MM.1S (cell line): ENCODE results near the gene GRXCR2.

ENCODE experiments used
- DNase-seq: peaks from one replicate; pipeline ENCODE4 v3.0.0-alpha.2; 2015
- H2AFZ ChIP-seq: fragments of 300-600 bp; sonication (generic); 2 replicates; pipeline ENCODE4 v1.6.0; 2016; ENCODE audit warnings: antibody characterized with exemption, low read length
- H3F3A ChIP-seq: fragments of 300-600 bp; sonication (generic); 2 replicates; pipeline ENCODE4 v1.6.1; 2016; ENCODE audit warnings: mild to moderate bottlenecking, antibody characterized with exemption, low read length, moderate library complexity, mixed read lengths; ENCODE audit not compliant: insufficient read depth
- H3K27ac ChIP-seq: fragments of 300-600 bp; sonication (generic); 2 replicates; pipeline ENCODE4 v1.5.1; 2016; ENCODE audit warnings: mild to moderate bottlenecking, low read length
- H3K27me3 ChIP-seq: fragments of 300-600 bp; sonication (generic); replicated peaks from 2 replicates; pipeline ENCODE4 v1.6.0; 2016; ENCODE audit warnings: low read length; ENCODE audit not compliant: insufficient read depth
- H3K36me3 ChIP-seq: fragments of 300-600 bp; sonication (generic); replicated peaks from 2 replicates; pipeline ENCODE4 v1.6.1; 2016; ENCODE audit warnings: mild to moderate bottlenecking, low read length, mixed read lengths; ENCODE audit not compliant: insufficient read depth
- H3K4me1 ChIP-seq: fragments of 300-600 bp; sonication (generic); 2 replicates; pipeline ENCODE4 v1.6.1; 2016; ENCODE audit warnings: low read length, mixed read lengths
- H3K4me2 ChIP-seq: fragments of 300-600 bp; sonication (generic); 2 replicates; pipeline ENCODE4 v1.6.0; 2016; ENCODE audit warnings: low read depth, low read length
- H3K4me3 ChIP-seq: fragments of 300-600 bp; sonication (generic); 2 replicates; pipeline ENCODE4 v1.5.1; 2016; ENCODE audit warnings: low read length, mixed read lengths
- H3K79me2 ChIP-seq: fragments of 300-600 bp; sonication (generic); 2 replicates; pipeline ENCODE4 v1.6.1; 2016; ENCODE audit warnings: mixed run types, low read length, mixed read lengths
- H3K9ac ChIP-seq: fragments of 300-600 bp; sonication (generic); 2 replicates; pipeline ENCODE4 v1.6.1; 2016; ENCODE audit warnings: low read length, mixed read lengths
- H3K9me2 ChIP-seq: fragments of 300-600 bp; sonication (generic); replicated peaks from 2 replicates; pipeline ENCODE4 v1.6.1; 2016; ENCODE audit warnings: mild to moderate bottlenecking, low read length, mixed read lengths; ENCODE audit not compliant: insufficient read depth
- H3K9me3 ChIP-seq: fragments of 300-600 bp; sonication (generic); replicated peaks from 2 replicates; pipeline ENCODE4 v1.6.1; 2016; ENCODE audit warnings: mild to moderate bottlenecking, low read length, mixed read lengths; ENCODE audit not compliant: insufficient read depth
- H4K20me1 ChIP-seq: fragments of 300-600 bp; sonication (generic); 2 replicates; pipeline ENCODE4 v1.6.1; 2016; ENCODE audit warnings: mild to moderate bottlenecking, low read length, moderate library complexity, mixed read lengths; ENCODE audit not compliant: insufficient read depth
- EZH2 ChIP-seq: fragments of 300-600 bp; sonication (generic); optimal IDR thresholded peaks from 2 replicates; pipeline ENCODE3; 2017; ENCODE audit warnings: low read depth, mild to moderate bottlenecking, antibody characterized with exemption, low read length, mixed read lengths
- EZH2phosphoT487 ChIP-seq: fragments of 300-600 bp; sonication (generic); IDR thresholded peaks from 2 replicates; pipeline ENCODE4 v1.6.1; 2018; ENCODE audit warnings: antibody characterized with exemption, low read length
- TF ChIP-seq, protein P1 (sequence below): fragments of 300-600 bp; sonication (generic); IDR thresholded peaks from 2 replicates; pipeline ENCODE4 v1.5.1; 2016; ENCODE audit warnings: antibody characterized with exemption, low read length, mixed read lengths

Gene GRXCR2

DNA sequence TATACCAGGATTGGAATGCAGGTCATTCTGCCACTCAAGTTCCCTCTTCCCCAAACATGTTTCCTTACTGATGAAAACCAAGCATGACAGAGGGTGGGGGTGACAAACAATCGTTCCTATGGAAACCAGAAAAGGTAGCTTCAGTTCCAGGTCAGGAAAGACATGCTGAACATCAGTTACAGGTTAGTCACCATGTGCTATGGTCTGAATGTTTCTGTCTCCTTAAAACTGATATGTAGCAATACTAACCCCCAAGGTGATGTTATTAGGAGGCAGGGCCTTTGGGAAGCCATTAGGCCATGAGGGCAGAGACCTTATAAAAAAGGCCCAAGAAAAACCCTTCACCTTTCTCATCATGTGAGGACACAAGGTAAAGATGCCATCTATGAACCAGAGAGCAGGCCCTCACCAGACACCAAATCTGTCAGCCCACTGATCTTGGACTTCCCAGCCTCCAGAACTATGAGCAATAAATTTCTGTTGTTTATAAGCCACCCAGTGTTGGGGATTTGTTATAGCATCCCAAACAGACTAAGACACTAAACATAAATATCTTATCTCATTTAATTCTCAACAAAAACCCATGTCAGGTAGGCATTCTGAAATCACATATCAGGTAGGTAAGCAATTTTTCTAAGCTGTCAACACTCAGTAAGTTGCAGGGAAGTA lies 47.9 kb upstream of the GRXCR2 start:
- Histone ChIP-seq H3K9ac (no peak overlapping the region), H3K27me3 (no peaks in the 10 kb centered on the region), H3K27ac (no peak overlapping the region), H4K20me1 (no peaks in the 10 kb centered on the region), H3K9me2 (no peaks in the 10 kb centered on the region), H3K4me1 (no peaks in the 10 kb centered on the region), H3K79me2 (no peaks in the 10 kb centered on the region), H3K4me3 (no peak overlapping the region), H3K9me3 (no peaks in the 10 kb centered on the region), H3K4me2 (no peak overlapping the region), H3K36me3 (no peaks in the 10 kb centered on the region), H3F3A (no peaks in the 10 kb centered on the region), H2AFZ (no peak overlapping the region)
- DNase-seq, result no peak
- TF ChIP-seq EZH2, result no peak
- TF ChIP-seq, protein P1, sequence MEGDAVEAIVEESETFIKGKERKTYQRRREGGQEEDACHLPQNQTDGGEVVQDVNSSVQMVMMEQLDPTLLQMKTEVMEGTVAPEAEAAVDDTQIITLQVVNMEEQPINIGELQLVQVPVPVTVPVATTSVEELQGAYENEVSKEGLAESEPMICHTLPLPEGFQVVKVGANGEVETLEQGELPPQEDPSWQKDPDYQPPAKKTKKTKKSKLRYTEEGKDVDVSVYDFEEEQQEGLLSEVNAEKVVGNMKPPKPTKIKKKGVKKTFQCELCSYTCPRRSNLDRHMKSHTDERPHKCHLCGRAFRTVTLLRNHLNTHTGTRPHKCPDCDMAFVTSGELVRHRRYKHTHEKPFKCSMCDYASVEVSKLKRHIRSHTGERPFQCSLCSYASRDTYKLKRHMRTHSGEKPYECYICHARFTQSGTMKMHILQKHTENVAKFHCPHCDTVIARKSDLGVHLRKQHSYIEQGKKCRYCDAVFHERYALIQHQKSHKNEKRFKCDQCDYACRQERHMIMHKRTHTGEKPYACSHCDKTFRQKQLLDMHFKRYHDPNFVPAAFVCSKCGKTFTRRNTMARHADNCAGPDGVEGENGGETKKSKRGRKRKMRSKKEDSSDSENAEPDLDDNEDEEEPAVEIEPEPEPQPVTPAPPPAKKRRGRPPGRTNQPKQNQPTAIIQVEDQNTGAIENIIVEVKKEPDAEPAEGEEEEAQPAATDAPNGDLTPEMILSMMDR, result no peak
- no peak for TF ChIP-seq EZH2phosphoT487

GRCh38 chr5:145919413-145919812 lies 46.6 kb upstream of the GRXCR2 start:
- TF ChIP-seq EZH2phosphoT487 (no peak), EZH2 (no peak)
- TF ChIP-seq, protein P1, result no peak
- no peak for DNase-seq
- no peak overlapping the region for H3K9ac ChIP-seq
- H3F3A ChIP-seq, result no peaks in the 10 kb centered on the region
- no peaks in the 10 kb centered on the region for H3K79me2 ChIP-seq
- no peaks in the 10 kb centered on the region for H3K4me1 ChIP-seq
- no peak overlapping the region for H3K27ac ChIP-seq
- H3K36me3 ChIP-seq, result no peaks in the 10 kb centered on the region
- no peaks in the 10 kb centered on the region for H4K20me1 ChIP-seq
- no peaks in the 10 kb centered on the region for H3K27me3 ChIP-seq
- no peak overlapping the region for H2AFZ ChIP-seq
- H3K9me2 ChIP-seq, result no peaks in the 10 kb centered on the region
- no peaks in the 10 kb centered on the region for H3K9me3 ChIP-seq
- H3K4me3 ChIP-seq, result no peak overlapping the region
- H3K4me2 ChIP-seq, result no peak overlapping the region

GRCh38 chr5:145918397-145918796 lies 45.6 kb upstream of the GRXCR2 start:
- Histone ChIP-seq H3F3A (no peaks in the 10 kb centered on the region), H3K4me3 (no peak overlapping the region), H3K27ac (no peak overlapping the region), H3K9me2 (no peaks in the 10 kb centered on the region), H2AFZ (no peak overlapping the region), H3K79me2 (no peaks in the 10 kb centered on the region), H4K20me1 (no peaks in the 10 kb centered on the region), H3K4me1 (no peaks in the 10 kb centered on the region), H3K9ac (no peak overlapping the region), H3K27me3 (no peaks in the 10 kb centered on the region), H3K36me3 (no peaks in the 10 kb centered on the region), H3K4me2 (no peak overlapping the region), H3K9me3 (no peaks in the 10 kb centered on the region)
- no peak for DNase-seq
- TF ChIP-seq EZH2 (no peak), EZH2phosphoT487 (no peak)
- TF ChIP-seq, protein P1, result no peak
